SK-N-MC (cell line): ENCODE results near the gene NEU2.

ENCODE experiments used
- EZH2 ChIP-seq: fragments of 200-600 bp; sonication (generic); IDR thresholded peaks from one replicate; pipeline ENCODE4 v1.6.1; 2017; ENCODE audit warnings: antibody characterized with exemption
- FOXP2 ChIP-seq: optimal IDR thresholded peaks from 2 replicates; pipeline ENCODE3; 2011; ENCODE audit warnings: mild to moderate bottlenecking, moderate library complexity; ENCODE audit not compliant: insufficient read depth; ENCODE audit errors: extremely low read length, control extremely low read depth
- POLR2AphosphoS5 ChIP-seq: IDR thresholded peaks from 2 replicates; pipeline ENCODE4 v1.6.1; 2012; ENCODE audit warnings: mild to moderate bottlenecking, low read depth, low read length, borderline replicate concordance

GRCh38 chr2:233032551-233033320 lies at the start of gene NEU2:
- no peak for TF ChIP-seq EZH2
- TF ChIP-seq POLR2AphosphoS5: no peak
- TF ChIP-seq FOXP2: no peak
